GM18858 (cell line): Measurements from ENCODE around the gene SF3B5.
"Not testable (repeated sequence)": the region's sequence is repeated elsewhere in the genome, so short reads cannot be mapped to it uniquely, and the experiment has no call there.

Experiments used
- ATAC-seq: cut with Tn5 transposase; IDR thresholded peaks from one replicate; pipeline ENCODE4 v1.9.1; 2021; ENCODE audit not compliant: unreplicated experiment

Gene SF3B5

DNA sequence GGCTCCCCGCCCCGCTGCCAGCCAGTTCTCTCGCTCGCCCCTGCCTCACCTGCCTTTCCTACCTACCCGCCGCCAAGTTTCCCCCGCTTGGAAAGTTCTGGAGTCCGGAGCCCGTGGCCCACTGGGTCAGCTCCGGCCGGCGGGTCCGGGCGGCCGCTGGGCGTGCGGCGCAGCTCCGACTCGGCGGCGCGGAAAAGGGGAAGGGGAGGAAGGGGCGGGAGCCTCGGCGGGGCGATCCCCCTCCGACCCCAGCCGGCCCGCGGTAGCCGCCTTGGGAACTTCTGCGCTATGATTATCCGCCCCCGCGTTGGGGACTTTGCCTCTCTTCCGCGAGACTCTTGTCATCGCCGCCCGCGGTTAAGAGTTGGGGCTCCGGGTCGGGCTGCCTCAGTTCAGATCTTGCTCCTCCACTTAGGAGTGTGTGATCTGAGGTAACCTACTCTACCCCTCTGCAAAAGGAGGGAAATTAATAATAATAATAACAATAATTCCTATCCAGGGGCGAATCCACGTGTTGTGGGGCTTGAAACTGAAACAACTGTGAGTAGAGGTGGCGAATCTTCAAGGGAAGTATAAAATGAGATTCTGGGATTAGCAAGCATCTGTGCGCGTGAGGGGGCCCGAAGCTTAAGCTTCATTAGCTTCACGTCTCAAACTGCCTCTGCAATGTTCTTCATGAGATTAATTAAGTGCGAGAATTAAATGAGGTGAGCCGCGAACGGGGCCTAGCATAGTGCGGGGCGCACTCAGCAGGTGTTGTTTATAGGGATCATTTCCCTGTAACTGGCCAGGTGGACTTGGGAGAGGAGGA, 30.8 kb downstream of the SF3B5 start:
- peak; percentile 0 for ATAC-seq

DNA sequence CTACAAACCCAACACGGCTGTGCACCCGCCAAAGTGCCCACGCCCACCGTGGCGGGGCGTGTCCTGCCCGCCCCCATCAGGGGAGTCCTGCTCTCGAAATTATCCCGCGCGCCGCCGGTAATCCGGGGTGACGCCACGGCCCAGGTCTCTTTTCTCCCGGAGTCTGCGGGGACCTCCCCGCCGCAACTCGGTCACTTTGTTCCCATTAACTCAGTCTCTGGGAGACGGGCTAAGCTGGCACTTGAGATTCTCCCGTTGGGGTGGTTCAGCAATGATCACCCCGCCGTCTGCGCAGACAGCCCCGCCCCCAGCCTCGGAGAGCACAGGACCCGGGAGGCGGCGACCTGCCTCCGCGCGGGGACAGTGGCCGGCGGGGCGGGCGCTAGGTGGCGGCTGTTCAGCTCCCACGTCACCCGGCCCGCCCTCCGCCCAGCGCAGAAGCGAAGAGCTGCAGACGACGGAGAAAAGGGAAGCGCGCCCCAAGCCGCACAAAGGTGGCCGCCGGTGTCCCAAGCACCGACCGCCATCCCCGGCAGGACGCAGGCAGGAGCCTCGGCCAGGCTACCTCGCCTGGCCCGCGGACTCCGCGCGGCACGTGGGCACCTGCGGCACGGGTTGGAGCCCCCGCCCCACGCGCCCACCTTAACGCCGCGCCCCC, 31.5 kb downstream of the SF3B5 start:
- peak; percentile 70 for ATAC-seq

DNA sequence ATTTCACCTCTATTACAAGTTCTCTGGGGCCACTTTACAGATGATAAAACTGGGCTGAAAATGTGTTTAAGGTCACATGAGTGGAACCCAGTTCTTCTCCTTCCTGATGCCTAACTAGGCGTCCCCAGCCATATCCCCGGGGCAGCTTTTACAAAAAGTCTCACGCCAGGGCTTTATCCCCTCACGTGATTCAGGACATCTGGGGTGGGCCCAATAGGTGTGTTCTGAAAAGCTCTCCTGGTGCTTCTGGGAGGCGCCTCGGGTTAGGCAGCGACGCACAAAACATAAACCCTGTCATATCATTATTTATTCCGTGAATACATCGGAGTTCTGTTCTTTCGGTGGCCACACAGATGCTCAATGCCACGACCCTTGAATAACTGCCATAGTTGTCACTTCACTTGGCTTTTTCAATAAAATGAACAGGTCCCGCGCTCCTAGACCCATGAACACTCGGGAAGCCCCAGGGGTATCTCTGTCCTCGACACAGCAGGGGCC, 32.1 kb downstream of the SF3B5 start:
- ATAC-seq, result no peak

DNA sequence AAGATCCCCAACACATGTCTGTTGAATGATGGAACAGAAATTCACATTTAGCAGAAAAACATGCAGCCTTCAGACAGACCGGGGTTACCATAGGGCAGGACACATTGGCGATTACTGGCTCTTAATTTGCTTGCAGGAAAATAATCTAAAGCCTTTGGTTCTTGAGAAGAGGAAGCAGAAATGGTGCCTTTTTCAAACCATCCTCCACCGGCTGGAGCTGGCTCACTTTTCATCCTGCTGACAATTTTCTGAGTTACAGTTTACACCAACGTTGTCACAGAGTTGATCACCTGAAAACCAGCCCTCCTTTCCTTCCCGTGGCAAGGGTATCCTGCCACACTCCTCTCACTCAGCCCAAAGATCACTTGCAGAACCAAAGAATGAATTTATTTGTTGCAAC, 32.6 kb downstream of the SF3B5 start:
- no peak for ATAC-seq

DNA sequence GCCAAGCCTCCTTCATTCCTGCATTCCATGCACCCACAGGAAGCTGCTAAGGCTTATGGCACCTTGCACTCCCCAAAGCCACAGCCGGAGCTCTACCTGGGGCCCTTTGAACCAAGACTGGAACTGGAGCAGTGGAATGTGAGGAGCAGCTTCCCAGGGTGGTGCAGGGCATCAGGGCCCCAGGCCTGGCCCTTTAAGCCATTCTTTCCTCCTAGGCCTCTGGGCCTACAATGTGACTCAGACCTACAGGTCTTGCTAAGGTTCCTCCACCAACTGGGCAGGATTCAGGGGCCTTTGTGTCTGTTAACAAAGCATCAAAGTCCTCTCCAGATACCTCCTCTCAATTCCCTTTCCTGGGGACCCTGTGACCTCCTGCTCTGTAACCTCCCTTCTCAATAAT, 36.2 kb downstream of the SF3B5 start:
- no peak for ATAC-seq

DNA sequence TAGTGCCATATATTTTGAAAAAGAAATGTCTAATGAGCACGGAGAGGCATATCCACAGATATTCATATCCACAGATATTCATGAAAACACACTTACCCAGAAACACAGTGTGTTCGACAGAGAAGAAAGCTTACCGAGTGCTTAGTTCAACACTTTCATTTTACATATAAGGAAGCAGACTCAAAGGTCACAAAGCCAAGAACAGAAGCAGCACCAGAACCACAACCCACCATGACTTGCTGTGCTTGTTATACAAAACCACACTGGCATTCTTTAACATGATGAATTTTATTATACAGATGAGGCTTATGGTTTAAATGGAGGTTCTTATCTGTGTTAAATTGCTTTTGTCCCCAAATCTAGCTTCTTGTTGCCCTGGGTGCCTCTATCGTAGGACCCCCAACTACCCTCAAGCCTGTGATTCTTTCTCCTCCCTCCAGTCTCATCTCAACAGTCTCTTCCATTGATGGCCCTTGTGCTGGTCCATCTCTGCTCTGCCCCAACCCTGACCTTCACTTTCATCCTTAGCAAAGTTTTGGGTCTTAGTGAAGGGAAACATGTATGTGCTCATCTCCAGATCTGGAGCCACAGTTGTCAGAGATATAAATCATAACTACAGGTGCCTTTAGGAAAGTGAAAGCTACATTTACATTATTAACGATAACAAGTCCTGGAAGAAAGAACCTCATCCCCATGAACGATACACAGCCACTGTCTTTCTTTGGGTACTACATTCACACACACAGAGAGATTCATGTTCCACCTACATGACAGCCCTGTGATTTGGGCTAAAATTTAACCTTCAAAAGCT, 40.0 kb downstream of the SF3B5 start:
- ATAC-seq, result peak; percentile 89

DNA sequence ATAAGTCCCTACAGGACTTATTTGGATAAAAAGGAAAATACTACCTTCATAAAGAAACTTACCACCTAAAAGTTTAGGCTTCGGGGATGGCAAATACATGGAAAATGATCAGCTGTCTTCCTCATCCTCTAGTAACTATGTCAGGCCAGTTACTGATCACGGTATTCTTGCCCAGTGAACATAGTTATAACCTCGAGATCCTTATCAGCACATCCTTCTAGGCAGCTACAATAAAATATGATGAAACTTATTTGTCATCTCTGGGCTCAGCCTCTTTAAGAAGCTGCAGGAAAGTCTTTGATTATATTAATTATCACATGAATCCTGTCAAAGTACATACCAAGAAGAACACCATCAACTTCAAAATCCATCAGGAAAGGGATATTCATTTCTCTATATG, 41.8 kb downstream of the SF3B5 start:
- no peak for ATAC-seq

DNA sequence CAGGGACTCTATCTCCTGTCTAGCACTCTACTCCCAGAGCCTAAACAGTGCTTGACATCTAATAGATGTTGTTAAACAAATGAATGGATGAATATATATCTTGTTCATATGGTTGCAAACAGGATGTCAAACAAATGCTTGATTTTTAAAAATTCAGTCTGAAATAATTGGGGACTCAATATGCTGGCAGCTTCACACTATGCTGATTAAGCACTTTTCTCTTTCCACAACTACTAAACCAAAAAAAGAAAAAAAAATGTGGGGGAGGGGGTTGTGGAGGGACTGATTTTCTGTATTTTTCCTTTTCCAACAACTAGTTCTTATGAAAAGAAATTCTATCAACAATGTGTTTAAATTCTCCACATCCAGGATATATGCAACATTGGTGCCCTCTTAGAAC, 42.9 kb downstream of the SF3B5 start:
- no peak for ATAC-seq

DNA sequence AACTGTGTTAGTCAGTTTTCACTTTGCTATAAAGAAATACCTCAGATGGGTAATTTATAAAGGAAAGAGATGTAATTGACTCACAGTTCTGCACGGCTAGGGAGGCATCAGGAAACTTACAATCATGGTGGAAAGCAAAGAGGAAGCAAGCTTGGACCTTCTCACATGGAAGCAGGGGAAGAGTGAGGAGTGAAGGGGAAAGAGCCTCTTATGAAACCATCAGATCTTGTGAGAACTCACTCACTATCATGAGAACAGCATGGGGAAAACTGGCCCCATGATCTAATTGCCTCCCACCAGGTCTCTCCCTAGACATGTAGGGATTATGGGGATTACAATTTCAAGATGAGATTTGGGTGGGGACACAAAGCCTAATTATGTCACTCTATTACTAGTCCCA, 46.0 kb downstream of the SF3B5 start:
- ATAC-seq, result no peak

DNA sequence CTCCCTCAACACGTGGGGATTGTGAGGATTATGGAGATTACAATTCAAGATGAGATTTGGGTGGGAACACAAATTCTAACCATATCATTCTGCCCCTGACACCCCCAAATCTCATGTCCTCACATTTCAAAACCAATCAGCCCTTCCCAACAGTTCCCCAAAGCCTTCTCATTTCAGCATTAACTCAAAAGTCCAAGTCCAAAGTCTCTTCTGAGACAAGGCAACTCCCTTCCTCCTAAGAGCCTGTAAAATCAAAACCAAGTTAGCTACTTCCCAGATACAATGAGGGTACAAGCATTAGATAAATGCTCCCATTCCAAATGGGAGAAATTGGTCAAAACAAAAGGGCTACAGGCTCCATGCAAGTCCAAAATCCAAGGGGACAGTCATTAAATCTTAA, 47.7 kb downstream of the SF3B5 start:
- ATAC-seq, result no peak

DNA sequence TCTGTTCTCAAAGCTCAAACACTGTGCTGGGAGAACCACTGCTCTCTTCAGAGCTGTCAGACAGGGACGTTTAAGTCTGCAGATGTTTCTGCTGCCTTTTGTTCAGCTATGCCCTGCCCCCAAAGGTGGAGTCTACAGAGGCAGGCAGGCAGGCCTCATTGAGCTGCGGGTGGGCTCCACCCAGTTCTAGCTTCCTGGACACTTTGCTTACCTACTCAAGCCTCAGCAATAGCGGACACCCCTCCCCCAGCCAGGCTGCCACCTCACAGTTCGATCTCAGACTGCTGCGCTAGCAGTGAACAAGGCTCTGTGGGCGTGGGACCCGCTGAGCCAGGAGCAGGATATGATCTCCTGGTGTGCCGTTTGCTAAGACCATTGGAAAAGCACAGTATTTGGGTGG, 48.7 kb downstream of the SF3B5 start:
- not testable (repeated sequence) for ATAC-seq

DNA sequence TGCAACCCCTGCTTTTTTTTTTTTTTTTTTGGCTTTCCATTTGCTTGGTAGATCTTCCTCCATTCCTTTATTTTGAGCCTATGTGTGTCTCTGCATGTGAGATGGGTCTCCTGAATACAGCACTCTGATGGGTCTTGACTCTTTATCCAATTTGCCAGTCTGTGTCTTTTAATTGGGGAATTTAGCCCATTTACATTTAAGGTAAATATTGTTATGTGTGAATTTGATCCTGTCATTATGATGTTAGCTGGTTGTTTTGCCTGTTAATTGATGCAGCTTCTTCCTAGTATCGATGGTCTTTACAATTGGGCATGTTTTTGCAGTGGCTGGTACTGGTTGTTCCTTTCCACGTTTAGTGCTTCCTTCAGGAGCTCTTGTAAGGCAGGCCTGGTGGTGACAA, 50.4 kb downstream of the SF3B5 start:
- not testable (repeated sequence) for ATAC-seq
